ENCODE data around the gene HBG1. TPM values are rescaled to one million over a fixed set of nuclear protein-coding genes. Genes with fewer than 3 reads are reported as not detected.

HBG1 gene
- total RNA-seq, 2 experiments from 2014 or later, result not detected

Other genes with a start within 250 kb of the HBG1 start
- gene OR52J3, start 203.3 kb downstream of the HBG1 start, total RNA-seq, result not detected
- gene OR52E2, start 190.2 kb downstream of the HBG1 start, total RNA-seq, result not detected
- not detected for gene OR52E1, start 180.3 kb downstream of the HBG1 start, total RNA-seq
- not detected for gene OR52A5, start 111.5 kb downstream of the HBG1 start, total RNA-seq
- gene OR52A1, start 95.1 kb downstream of the HBG1 start, total RNA-seq, result not detected
- not detected for gene OR51V1, start 49.2 kb downstream of the HBG1 start, total RNA-seq
- not detected for gene HBB, start 22.8 kb downstream of the HBG1 start, total RNA-seq
- gene HBD, start 15.4 kb downstream of the HBG1 start, total RNA-seq, result not detected
- not detected for gene HBG2, start 4.9 kb upstream of the HBG1 start, total RNA-seq
- not detected for gene HBE1, start 20.1 kb upstream of the HBG1 start, total RNA-seq
- not detected for gene OR51B4, start 52.1 kb upstream of the HBG1 start, total RNA-seq
- gene OR51B2, start 74.4 kb upstream of the HBG1 start, total RNA-seq, result not detected
- not detected for gene OR51B5, start 93.7 kb upstream of the HBG1 start, total RNA-seq
- not detected for gene OR51B6, start 101.7 kb upstream of the HBG1 start, total RNA-seq
- gene OR51M1, start 134.0 kb upstream of the HBG1 start, total RNA-seq, result not detected
- gene OR51Q1, start 172.3 kb upstream of the HBG1 start, total RNA-seq, result not detected
- gene OR51I1, start 191.7 kb upstream of the HBG1 start, total RNA-seq, result not detected
- not detected for gene OR51I2, start 199.5 kb upstream of the HBG1 start, total RNA-seq
- gene OR52D1, start 238.8 kb upstream of the HBG1 start, total RNA-seq, result not detected

Data from activated naive CD8-positive, alpha-beta T cell treated with anti-CD3 and anti-CD28 coated beads for 36 hours (primary cell).